Liver (tissue), 3 donors: ENCODE measurements around the gene ANXA11.

Source experiments
- ATF3 ChIP-seq: IDR thresholded peaks from 2 replicates; pipeline ENCODE4 v1.6.1; 2016; ENCODE audit warnings: antibody characterized with exemption
- EGR1 ChIP-seq, 2 donors: IDR thresholded peaks; 2 replicates each; pipeline ENCODE4 v1.6.1; 2016 to 2018; ENCODE audit warnings: antibody characterized with exemption in 2 of 2, low read depth in 2 of 2
- RAD21 ChIP-seq, 2 donors: IDR thresholded peaks; 2 replicates each; pipeline ENCODE4 v1.6.1; 2016; ENCODE audit warnings: antibody characterized with exemption in 2 of 2, mild to moderate bottlenecking in 2 of 2
- REST ChIP-seq: IDR thresholded peaks from 2 replicates; pipeline ENCODE4 v1.6.1; 2016; ENCODE audit warnings: antibody characterized with exemption, mild to moderate bottlenecking
- SP1 ChIP-seq: IDR thresholded peaks from 2 replicates; pipeline ENCODE4 v1.6.1; 2018; ENCODE audit warnings: antibody characterized with exemption, mild to moderate bottlenecking
- TF ChIP-seq, protein P1 (sequence below): fragments of 150-350 bp; IDR thresholded peaks from 2 replicates; pipeline ENCODE4 v1.5.1; 2017; ENCODE audit warnings: improper control_type of control experiment, low read depth, low read length; ENCODE audit not compliant: missing input control
- TF ChIP-seq, protein P2 (sequence below): IDR thresholded peaks from 2 replicates; pipeline ENCODE4 v1.6.1; 2016; ENCODE audit warnings: antibody characterized with exemption
- donor health status: healthy.
- donor health status: healthy.

- TF ChIP-seq, protein P1, sequence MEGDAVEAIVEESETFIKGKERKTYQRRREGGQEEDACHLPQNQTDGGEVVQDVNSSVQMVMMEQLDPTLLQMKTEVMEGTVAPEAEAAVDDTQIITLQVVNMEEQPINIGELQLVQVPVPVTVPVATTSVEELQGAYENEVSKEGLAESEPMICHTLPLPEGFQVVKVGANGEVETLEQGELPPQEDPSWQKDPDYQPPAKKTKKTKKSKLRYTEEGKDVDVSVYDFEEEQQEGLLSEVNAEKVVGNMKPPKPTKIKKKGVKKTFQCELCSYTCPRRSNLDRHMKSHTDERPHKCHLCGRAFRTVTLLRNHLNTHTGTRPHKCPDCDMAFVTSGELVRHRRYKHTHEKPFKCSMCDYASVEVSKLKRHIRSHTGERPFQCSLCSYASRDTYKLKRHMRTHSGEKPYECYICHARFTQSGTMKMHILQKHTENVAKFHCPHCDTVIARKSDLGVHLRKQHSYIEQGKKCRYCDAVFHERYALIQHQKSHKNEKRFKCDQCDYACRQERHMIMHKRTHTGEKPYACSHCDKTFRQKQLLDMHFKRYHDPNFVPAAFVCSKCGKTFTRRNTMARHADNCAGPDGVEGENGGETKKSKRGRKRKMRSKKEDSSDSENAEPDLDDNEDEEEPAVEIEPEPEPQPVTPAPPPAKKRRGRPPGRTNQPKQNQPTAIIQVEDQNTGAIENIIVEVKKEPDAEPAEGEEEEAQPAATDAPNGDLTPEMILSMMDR, result no peak
- TF ChIP-seq RAD21 (IDR thresholded peaks at IDR 0.05), result no peak
- TF ChIP-seq, protein P2, sequence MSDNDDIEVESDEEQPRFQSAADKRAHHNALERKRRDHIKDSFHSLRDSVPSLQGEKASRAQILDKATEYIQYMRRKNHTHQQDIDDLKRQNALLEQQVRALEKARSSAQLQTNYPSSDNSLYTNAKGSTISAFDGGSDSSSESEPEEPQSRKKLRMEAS, result no peak
- TF ChIP-seq ATF3, result no peak
- no peak for TF ChIP-seq REST
- TF ChIP-seq EGR1 (IDR thresholded peaks at IDR 0.05; ENCODE audit: low read depth in 2 of 2), result no peak
- no peak for TF ChIP-seq SP1
These were observed 18.8 kb downstream of the ANXA11 start for GRCh38 chr10:80186364-80187012.
